ENCODE data around the gene RAD51B. TPM values are rescaled to one million over a fixed set of nuclear protein-coding genes. Genes with fewer than 3 reads are reported as not detected.

The RAD51B gene
- total RNA-seq, 1 experiment from 2014 or later = 8.5 TPM

GRCh38 chr14:68097727-68098126 lies 278.1 kb downstream of the RAD51B start:
- Histone ChIP-seq H3K36me3 (ENCODE audit: control insufficient read depth, insufficient read depth, low read length) (no peaks in the 10 kb centered on the region; the same call in 1 of the 2 replicates), H3K4me3 (ENCODE audit: low read depth in 2 of 2, low read length in 2 of 2) (no peak overlapping the region), H3K4me1 (ENCODE audit: control insufficient read depth, insufficient read depth, low read length) (no peaks in the 10 kb centered on the region), H3K27me3 (ENCODE audit: control insufficient read depth, insufficient read depth, low read length) (no peaks in the 10 kb centered on the region), H3K9me3 (ENCODE audit: control insufficient read depth, insufficient read depth, low read depth, low read length) (peaks cover 8% of the 10 kb centered on the region; the same call in 1 of the 2 replicates), H3K27ac (ENCODE audit: low read length) (no peak overlapping the region; the same call in 1 of the 2 replicates)
- CTCF ChIA-PET = no interaction called here
- ATAC-seq = no peak
- POLR2A ChIA-PET = no interaction called here
- no peak for DNase-seq (ENCODE audit: low read depth, low spot score)
- intact Hi-C loops (cut with micrococcal nuclease; ENCODE audit: unreplicated experiment) (no loop called here), in situ Hi-C loops (cut with HindIII; ENCODE audit: low pct_unique_long_range_greater_than_20kb, low sequenced_read_pairs) (no loop called here)
- BruUV-seq (replicated peaks) = no TSS peak
- no peak for TF ChIP-seq POLR2AphosphoS5 (IDR thresholded peaks at IDR 0.05; ENCODE audit: low read depth, low read length)
- no peak for TF ChIP-seq TCF7L2 (IDR thresholded peaks at IDR 0.05; ENCODE audit: low read depth, low read length)
- no peak for TF ChIP-seq REST (IDR thresholded peaks at IDR 0.05; ENCODE audit: insufficient read depth in 1 of 2, low read depth in 2 of 2, low read length in 1 of 2)
- no peak for TF ChIP-seq CTCF (IDR thresholded peaks at IDR 0.05)
- no peak for TF ChIP-seq SIN3A (IDR thresholded peaks at IDR 0.05; ENCODE audit: borderline replicate concordance, insufficient read depth, low read depth, low read length)

- POLR2A ChIA-PET = no interaction called here
- no peak for DNase-seq (ENCODE audit: low read depth, low spot score)
- H3K4me1 ChIP-seq (ENCODE audit: control insufficient read depth, insufficient read depth, low read length) = no peaks in the 10 kb centered on the region
- intact Hi-C loops (cut with micrococcal nuclease; ENCODE audit: unreplicated experiment) = no loop called here
- in situ Hi-C loops (cut with HindIII; ENCODE audit: low pct_unique_long_range_greater_than_20kb, low sequenced_read_pairs) = no loop called here
- no peaks in the 10 kb centered on the region for H3K27me3 ChIP-seq (ENCODE audit: control insufficient read depth, insufficient read depth, low read length)
- no TSS peak for BruUV-seq (replicated peaks)
- CTCF ChIA-PET = no interaction called here
- peaks cover 8% of the 10 kb centered on the region; the same call in 1 of the 2 replicates for H3K9me3 ChIP-seq (ENCODE audit: control insufficient read depth, insufficient read depth, low read depth, low read length)
- H3K4me3 ChIP-seq (ENCODE audit: low read depth in 2 of 2, low read length in 2 of 2) = no peak overlapping the region
- H3K27ac ChIP-seq (ENCODE audit: low read length) = no peak overlapping the region
- H3K36me3 ChIP-seq (ENCODE audit: control insufficient read depth, insufficient read depth, low read length) = no peaks in the 10 kb centered on the region; the same call in 1 of the 2 replicates
- ATAC-seq = no peak
- no peak for TF ChIP-seq REST (IDR thresholded peaks at IDR 0.05; ENCODE audit: insufficient read depth in 1 of 2, low read depth in 2 of 2, low read length in 1 of 2)
- TF ChIP-seq TCF7L2 (IDR thresholded peaks at IDR 0.05; ENCODE audit: low read depth, low read length) = no peak
- no peak for TF ChIP-seq POLR2AphosphoS5 (IDR thresholded peaks at IDR 0.05; ENCODE audit: low read depth, low read length)
- no peak for TF ChIP-seq CTCF (IDR thresholded peaks at IDR 0.05)
- TF ChIP-seq SIN3A (IDR thresholded peaks at IDR 0.05; ENCODE audit: borderline replicate concordance, insufficient read depth, low read depth, low read length) = no peak
Measured at GRCh38 chr14:68098834-68099233, 279.3 kb downstream of the RAD51B start.
